Measurements from ENCODE around the gene NOL4L.

Gene NOL4L

DNA sequence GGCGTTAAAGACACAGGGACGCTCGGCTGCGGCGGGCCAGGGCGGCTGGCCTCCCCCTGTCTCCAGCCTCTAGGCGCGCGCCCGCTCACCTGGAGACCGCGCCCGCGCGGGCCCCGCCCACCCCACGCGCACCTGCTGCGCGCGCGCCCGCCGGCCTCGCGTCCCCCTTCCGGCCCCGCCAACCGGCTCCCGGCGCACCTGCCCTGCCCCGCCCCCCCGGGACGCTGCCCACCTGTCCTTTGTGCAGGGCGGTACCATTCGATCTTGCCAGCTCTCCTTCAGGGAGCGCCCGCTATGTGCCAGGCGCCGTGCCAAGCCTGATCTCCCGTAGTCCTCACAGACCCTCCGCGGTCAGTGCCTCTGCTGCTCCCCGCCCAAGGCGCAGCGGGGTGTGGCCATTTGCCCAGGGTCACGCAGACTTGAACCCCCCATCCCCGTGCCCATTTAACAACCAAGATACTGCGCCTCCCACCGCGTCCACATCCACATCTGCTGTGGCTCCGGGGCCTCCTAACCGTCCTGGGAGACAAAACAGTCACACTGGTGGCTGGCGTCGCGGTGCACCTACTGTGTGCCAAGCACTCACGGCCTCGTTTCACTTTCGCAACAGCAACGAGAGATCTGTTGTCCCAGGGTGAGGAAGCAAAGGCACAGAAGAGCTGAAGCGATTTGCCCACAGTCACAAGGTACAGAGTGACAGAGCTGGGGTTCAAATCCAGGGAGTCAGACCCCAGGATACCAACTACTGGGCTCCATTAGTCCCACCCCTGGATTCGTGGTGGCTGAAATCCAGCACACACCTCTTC lies 48.1 kb downstream of the NOL4L start:
- H3K36me3 ChIP-seq (ENCODE audit: low read length): no peaks in the 10 kb centered on the region
- no peaks in the 10 kb centered on the region for H3K79me2 ChIP-seq (ENCODE audit: insufficient read depth, low read length)
- H4K20me1 ChIP-seq (ENCODE audit: low read depth, low read length): no peaks in the 10 kb centered on the region
- no peaks in the 10 kb centered on the region for H3K9me2 ChIP-seq (replicated peaks; ENCODE audit: insufficient read depth, low read length)
- peaks cover 3% of the 10 kb centered on the region; the same call in 1 of the 2 replicates for H3F3A ChIP-seq (ENCODE audit: insufficient read depth)
- peak overlapping the region; percentile 24; the same call in 1 of the 2 replicates for H3K9ac ChIP-seq (ENCODE audit: low read length)
- H3K4me3 ChIP-seq (ENCODE audit: insufficient read depth, low read length, poor library complexity, severe bottlenecking): peak overlapping the region; percentile 36
- H3K27me3 ChIP-seq (ENCODE audit: low read length): no peaks in the 10 kb centered on the region
- no peaks in the 10 kb centered on the region for H3K9me3 ChIP-seq (ENCODE audit: insufficient read depth, low read length)
- peak overlapping the region; percentile 44 for H3K4me2 ChIP-seq (ENCODE audit: low read depth, low read length, poor library complexity, severe bottlenecking)
- no peak overlapping the region for H2AFZ ChIP-seq (ENCODE audit: low read depth, low read length, severe bottlenecking)
- TF ChIP-seq EZH2phosphoT487 (conservative IDR thresholded peaks at IDR 0.05; ENCODE audit: low read length) (no peak), CTCF (IDR thresholded peaks at IDR 0.05; ENCODE audit: insufficient read depth, low read length, poor library complexity, severe bottlenecking) (no peak)
- no peak overlapping the region for H3K27ac ChIP-seq (ENCODE audit: low read depth, low read length)

- Histone ChIP-seq H3K27ac (ENCODE audit: low read depth, low read length) (no peak overlapping the region), H4K20me1 (ENCODE audit: low read depth, low read length) (no peaks in the 10 kb centered on the region), H3K9ac (ENCODE audit: low read length) (peak overlapping the region; percentile 43; the same call in 1 of the 2 replicates), H3K9me3 (ENCODE audit: insufficient read depth, low read length) (no peaks in the 10 kb centered on the region), H3K4me2 (ENCODE audit: low read depth, low read length, poor library complexity, severe bottlenecking) (peak overlapping the region; percentile 58), H3F3A (ENCODE audit: insufficient read depth) (peaks cover 3% of the 10 kb centered on the region; the same call in 1 of the 2 replicates), H3K79me2 (ENCODE audit: insufficient read depth, low read length) (no peaks in the 10 kb centered on the region), H3K36me3 (ENCODE audit: low read length) (no peaks in the 10 kb centered on the region), H3K9me2 (replicated peaks; ENCODE audit: insufficient read depth, low read length) (no peaks in the 10 kb centered on the region), H2AFZ (ENCODE audit: low read depth, low read length, severe bottlenecking) (peak overlapping the region; percentile 89), H3K4me3 (ENCODE audit: insufficient read depth, low read length, poor library complexity, severe bottlenecking) (peak overlapping the region; percentile 51), H3K27me3 (ENCODE audit: low read length) (no peaks in the 10 kb centered on the region)
- no peak for TF ChIP-seq EZH2phosphoT487 (conservative IDR thresholded peaks at IDR 0.05; ENCODE audit: low read length)
- no peak for TF ChIP-seq CTCF (IDR thresholded peaks at IDR 0.05; ENCODE audit: insufficient read depth, low read length, poor library complexity, severe bottlenecking)
Measured at GRCh38 chr20:32535953-32536823, 48.9 kb downstream of the NOL4L start.

GRCh38 chr20:32535316-32535952 lies 49.7 kb downstream of the NOL4L start:
- no peaks in the 10 kb centered on the region for H3K27me3 ChIP-seq (ENCODE audit: low read length)
- peaks cover 3% of the 10 kb centered on the region; the same call in 1 of the 2 replicates for H3F3A ChIP-seq (ENCODE audit: insufficient read depth)
- H3K9me3 ChIP-seq (ENCODE audit: insufficient read depth, low read length): no peaks in the 10 kb centered on the region
- H3K27ac ChIP-seq (ENCODE audit: low read depth, low read length): no peak overlapping the region
- TF ChIP-seq CTCF (IDR thresholded peaks at IDR 0.05; ENCODE audit: insufficient read depth, low read length, poor library complexity, severe bottlenecking) (no peak), EZH2phosphoT487 (conservative IDR thresholded peaks at IDR 0.05; ENCODE audit: low read length) (no peak)
- H3K4me2 ChIP-seq (ENCODE audit: low read depth, low read length, poor library complexity, severe bottlenecking): peak overlapping the region; percentile 58
- H4K20me1 ChIP-seq (ENCODE audit: low read depth, low read length): no peaks in the 10 kb centered on the region
- no peak overlapping the region for H3K4me3 ChIP-seq (ENCODE audit: insufficient read depth, low read length, poor library complexity, severe bottlenecking)
- peak overlapping the region; percentile 43; the same call in 1 of the 2 replicates for H3K9ac ChIP-seq (ENCODE audit: low read length)
- H3K79me2 ChIP-seq (ENCODE audit: insufficient read depth, low read length): no peaks in the 10 kb centered on the region
- H3K36me3 ChIP-seq (ENCODE audit: low read length): no peaks in the 10 kb centered on the region
- H2AFZ ChIP-seq (ENCODE audit: low read depth, low read length, severe bottlenecking): no peak overlapping the region
- H3K9me2 ChIP-seq (replicated peaks; ENCODE audit: insufficient read depth, low read length): no peaks in the 10 kb centered on the region
